ENCODE data around the gene MYRF.

DNA sequence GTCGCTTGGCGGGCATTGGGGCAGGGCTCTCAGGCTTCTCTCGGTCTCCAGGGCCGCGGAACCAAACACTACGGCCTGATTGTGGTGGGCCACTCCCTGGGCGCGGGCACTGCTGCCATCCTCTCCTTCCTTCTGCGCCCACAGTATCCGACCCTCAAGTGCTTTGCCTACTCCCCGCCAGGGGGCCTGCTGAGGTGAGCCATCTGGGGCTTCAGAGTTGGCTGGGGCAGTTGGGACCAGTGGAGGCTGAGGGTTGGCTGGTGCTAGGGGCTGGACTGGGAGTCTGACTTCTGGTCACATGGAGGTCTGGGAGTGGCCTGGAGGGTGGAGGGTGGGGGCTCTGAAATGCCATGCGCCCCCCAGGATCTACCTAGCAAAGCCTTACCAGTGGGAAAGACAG, 15.3 kb upstream of the MYRF start:
- TF ChIP-seq, protein P1, sequence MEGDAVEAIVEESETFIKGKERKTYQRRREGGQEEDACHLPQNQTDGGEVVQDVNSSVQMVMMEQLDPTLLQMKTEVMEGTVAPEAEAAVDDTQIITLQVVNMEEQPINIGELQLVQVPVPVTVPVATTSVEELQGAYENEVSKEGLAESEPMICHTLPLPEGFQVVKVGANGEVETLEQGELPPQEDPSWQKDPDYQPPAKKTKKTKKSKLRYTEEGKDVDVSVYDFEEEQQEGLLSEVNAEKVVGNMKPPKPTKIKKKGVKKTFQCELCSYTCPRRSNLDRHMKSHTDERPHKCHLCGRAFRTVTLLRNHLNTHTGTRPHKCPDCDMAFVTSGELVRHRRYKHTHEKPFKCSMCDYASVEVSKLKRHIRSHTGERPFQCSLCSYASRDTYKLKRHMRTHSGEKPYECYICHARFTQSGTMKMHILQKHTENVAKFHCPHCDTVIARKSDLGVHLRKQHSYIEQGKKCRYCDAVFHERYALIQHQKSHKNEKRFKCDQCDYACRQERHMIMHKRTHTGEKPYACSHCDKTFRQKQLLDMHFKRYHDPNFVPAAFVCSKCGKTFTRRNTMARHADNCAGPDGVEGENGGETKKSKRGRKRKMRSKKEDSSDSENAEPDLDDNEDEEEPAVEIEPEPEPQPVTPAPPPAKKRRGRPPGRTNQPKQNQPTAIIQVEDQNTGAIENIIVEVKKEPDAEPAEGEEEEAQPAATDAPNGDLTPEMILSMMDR (IDR thresholded peaks at IDR 0.05) = no peak
- TF ChIP-seq POLR2A (IDR thresholded peaks at IDR 0.05) = no peak
